ENCODE data around the gene DUSP11. TPM values are rescaled to one million over a fixed set of nuclear protein-coding genes. Genes with fewer than 3 reads are reported as not detected.
"Not testable (repeated sequence)": the region's sequence is repeated elsewhere in the genome, so short reads cannot be mapped to it uniquely, and the experiment has no call there.

The DUSP11 gene
- total and polyA plus RNA-seq, 12 donors: 7.9 to 12.9 (median 10.8) TPM

DNA sequence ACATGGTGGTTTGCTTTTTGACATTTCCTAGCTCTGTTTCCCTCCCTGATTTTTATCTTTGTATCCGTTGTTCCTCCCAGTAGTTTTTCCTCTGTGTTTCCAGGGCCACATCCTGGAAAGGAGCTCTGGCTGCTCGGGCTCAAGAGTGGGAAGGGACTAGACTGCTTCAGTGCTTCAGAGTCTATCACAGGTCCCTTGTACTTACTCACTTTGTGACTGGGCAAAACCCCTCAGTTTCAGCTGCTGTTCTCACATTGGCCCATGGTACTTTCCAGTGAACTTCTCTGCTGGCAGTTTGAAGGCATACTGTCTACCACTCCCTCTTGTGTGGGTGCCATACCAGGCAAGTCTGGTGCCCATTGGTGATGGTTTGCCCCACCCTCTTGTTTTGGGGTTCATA lies 41.3 kb upstream of the DUSP11 start:
- intact Hi-C loops (cut with DNase I): loop anchor here in 2 of 10 donors (10.0 kb wide), 6 partner anchors 104 to 514 kb away; partner anchors contain the start of genes BOLA3 (in 2 of the 2), TET3 (in 2 of the 2) and DGUOK (in 1 of the 2)
- Histone ChIP-seq H3K9me3 (no peaks in the 10 kb centered on the region), H3K27ac (no peak overlapping the region), H3K36me3 (no peaks in the 10 kb centered on the region), H3K4me3 (no peak overlapping the region), H3K27me3 (peaks cover 0 to 5% (median 0%) of the 10 kb centered on the region in 7 donors), H3K4me1 (peaks cover 0 to 4% (median 0%) of the 10 kb centered on the region in 9 donors)
- ATAC-seq (no peak), DNase-seq (no peak)
- 16 to 22% methylated on average over 2 of the region's 2 CpGs for WGBS, 2 donors
- TF ChIP-seq, protein P1, sequence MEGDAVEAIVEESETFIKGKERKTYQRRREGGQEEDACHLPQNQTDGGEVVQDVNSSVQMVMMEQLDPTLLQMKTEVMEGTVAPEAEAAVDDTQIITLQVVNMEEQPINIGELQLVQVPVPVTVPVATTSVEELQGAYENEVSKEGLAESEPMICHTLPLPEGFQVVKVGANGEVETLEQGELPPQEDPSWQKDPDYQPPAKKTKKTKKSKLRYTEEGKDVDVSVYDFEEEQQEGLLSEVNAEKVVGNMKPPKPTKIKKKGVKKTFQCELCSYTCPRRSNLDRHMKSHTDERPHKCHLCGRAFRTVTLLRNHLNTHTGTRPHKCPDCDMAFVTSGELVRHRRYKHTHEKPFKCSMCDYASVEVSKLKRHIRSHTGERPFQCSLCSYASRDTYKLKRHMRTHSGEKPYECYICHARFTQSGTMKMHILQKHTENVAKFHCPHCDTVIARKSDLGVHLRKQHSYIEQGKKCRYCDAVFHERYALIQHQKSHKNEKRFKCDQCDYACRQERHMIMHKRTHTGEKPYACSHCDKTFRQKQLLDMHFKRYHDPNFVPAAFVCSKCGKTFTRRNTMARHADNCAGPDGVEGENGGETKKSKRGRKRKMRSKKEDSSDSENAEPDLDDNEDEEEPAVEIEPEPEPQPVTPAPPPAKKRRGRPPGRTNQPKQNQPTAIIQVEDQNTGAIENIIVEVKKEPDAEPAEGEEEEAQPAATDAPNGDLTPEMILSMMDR (IDR thresholded peaks at IDR 0.05): no peak

DNA sequence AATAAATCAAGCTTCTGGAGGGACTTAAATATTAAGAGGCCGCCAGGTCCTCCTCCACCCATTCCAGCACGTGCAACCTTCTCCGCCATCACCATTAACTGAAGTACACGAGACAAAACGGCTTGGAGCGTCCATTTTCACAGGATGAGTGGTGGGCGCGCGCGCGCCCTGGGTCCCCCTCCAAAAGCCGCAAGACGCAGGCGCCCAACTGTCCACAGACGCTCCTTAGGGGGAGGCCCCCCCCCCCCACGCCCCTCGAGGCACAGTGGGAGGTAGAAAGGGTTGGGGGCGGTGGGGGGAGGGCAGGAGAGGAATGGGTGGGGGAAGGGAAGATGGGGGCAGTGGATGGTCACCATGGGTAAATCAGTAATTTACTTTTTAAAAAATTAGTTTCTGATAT lies 38.4 kb upstream of the DUSP11 start:
- WGBS, 2 donors: 87 to 88% methylated on average over 18 of the region's 18 CpGs
- Histone ChIP-seq H3K27ac (no peak overlapping the region), H3K36me3 (no peaks in the 10 kb centered on the region), H3K27me3 (peaks cover 0 to 14% (median 0%) of the 10 kb centered on the region in 7 donors), H3K4me1 (no peaks in the 10 kb centered on the region), H3K4me3 (no peak overlapping the region), H3K9me3 (no peaks in the 10 kb centered on the region)
- ATAC-seq (peak in 1 of 8 donors; percentile 34), DNase-seq (no peak)
- intact Hi-C loops (cut with DNase I): no loop called here
- TF ChIP-seq, protein P1 (IDR thresholded peaks at IDR 0.05): no peak

DNA sequence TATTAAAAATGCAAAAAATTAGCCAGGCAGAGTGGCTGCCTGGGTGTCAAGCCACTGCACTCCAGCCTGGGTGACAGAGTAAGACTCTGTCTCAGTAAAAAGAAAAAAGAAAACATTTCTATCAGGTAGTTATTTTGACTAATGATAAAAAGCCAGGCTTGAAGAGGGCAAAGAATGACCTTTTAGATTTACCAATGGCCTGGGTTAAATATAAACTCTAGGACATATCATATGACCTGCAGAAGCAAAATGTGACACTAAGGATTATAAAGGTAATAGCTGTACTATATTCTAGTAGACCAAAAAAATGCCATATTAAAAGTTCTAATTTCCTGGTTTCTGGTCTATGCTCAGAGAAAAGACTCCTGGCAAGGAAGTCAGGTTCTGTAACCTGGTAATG lies 32.7 kb upstream of the DUSP11 start:
- TF ChIP-seq, protein P1 (IDR thresholded peaks at IDR 0.05): no peak
- no peak overlapping the region for H3K27ac ChIP-seq
- intact Hi-C loops (cut with DNase I): no loop called here
- no peak overlapping the region for H3K4me3 ChIP-seq
- H3K27me3 ChIP-seq: peaks cover 0 to 14% (median 0%) of the 10 kb centered on the region in 7 donors
- no peaks in the 10 kb centered on the region for H3K4me1 ChIP-seq
- H3K36me3 ChIP-seq: no peaks in the 10 kb centered on the region
- no peak for DNase-seq
- no peaks in the 10 kb centered on the region for H3K9me3 ChIP-seq
- no peak for ATAC-seq

DNA sequence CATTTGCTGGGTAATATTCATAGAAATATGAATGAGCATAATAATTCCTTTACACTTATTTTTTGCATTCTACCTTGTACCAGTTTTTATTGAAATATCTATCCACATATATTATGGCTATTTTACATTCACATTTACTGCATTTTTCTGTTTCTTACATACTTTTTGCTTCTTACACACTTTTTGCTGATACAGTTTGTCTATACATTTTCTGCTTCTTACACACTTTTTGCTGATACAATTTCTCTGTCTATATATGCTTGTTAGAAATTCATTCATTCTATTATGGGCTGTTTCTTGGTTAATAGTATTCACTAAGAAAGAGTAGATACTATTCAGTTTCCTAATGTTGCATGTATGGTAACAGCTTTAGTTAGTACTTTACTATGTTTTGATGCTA lies 32.0 kb upstream of the DUSP11 start:
- Histone ChIP-seq H3K4me1 (no peaks in the 10 kb centered on the region), H3K9me3 (no peaks in the 10 kb centered on the region), H3K36me3 (no peaks in the 10 kb centered on the region), H3K27me3 (peaks cover 0 to 14% (median 0%) of the 10 kb centered on the region in 7 donors), H3K27ac (no peak overlapping the region), H3K4me3 (no peak overlapping the region)
- intact Hi-C loops (cut with DNase I): no loop called here
- no peak for ATAC-seq
- DNase-seq: no peak
- TF ChIP-seq, protein P1 (IDR thresholded peaks at IDR 0.05): no peak

DNA sequence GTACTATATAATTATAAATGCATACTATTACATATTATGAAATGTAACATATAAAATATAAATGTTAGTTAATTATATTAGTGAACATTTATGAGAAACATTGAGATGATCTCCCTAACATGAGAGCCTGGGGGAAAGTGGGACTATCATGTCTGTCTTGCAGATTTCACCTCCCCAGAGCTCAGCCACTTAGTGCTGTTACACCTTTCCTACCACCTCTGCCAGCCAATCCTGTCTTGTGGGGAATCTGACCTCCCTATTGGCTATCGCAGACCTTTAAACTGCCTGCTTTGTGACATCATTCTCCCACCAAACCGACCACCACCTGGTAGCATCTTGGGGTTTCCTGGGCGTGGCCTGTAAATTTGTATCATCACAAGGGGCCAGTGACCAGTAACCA lies 4.0 kb upstream of the DUSP11 start, which contains the start of gene C2orf78:
C2orf78 (plus strand) TSS at position 301 of the 400 bp plus-strand sequence. CDS start 127 bp downstream, outside the sequence.
- H3K9me3 ChIP-seq; intact Hi-C loops (cut with DNase I); H3K36me3 ChIP-seq; H3K27me3 ChIP-seq; H3K27ac ChIP-seq; DNase-seq; H3K4me3 ChIP-seq; H3K4me1 ChIP-seq; ATAC-seq: not testable (repeated sequence)
- 52 to 64% methylated on average over 3 of the region's 3 CpGs for WGBS, 2 donors

DNA sequence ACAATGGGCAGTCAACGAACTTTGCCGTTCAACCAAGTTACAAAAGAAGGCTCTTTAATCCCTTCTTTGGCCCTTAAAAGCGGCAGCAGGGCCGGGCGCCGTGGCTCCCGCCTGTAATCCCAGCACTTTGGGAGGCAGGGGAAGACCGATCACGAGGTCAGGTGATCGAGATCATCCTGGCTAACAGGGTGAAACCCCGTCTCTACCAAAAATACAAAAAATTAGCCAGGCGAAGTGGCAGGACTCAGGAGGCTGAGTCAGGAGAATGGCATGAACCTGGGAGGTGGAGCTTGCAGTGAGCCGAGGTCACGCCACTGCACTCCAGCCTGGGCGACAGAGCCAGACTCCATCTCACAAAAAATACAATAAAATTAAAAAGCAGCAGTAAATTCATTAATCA lies 3.5 kb upstream of the DUSP11 start:
- H3K27ac ChIP-seq; intact Hi-C loops (cut with DNase I); H3K4me3 ChIP-seq; H3K9me3 ChIP-seq; H3K36me3 ChIP-seq; DNase-seq; H3K27me3 ChIP-seq; ATAC-seq: not testable (repeated sequence)
- 78 to 81% methylated on average over 15 of the region's 15 CpGs for WGBS, 2 donors
- H3K4me1 ChIP-seq: peaks cover 0 to 13% (median 7%) of the 10 kb centered on the region in 9 donors
